NT2/D1 (cell line): ENCODE measurements around the gene RTN4R.

ENCODE experiments used
- SUZ12 ChIP-seq: IDR thresholded peaks from 2 replicates; pipeline ENCODE4 v1.6.1; 2011; ENCODE audit not compliant: insufficient read length, insufficient read depth; ENCODE audit errors: extremely low read depth
- YY1 ChIP-seq: IDR thresholded peaks from 2 replicates; pipeline ENCODE4 v1.6.1; 2011; ENCODE audit not compliant: insufficient read length, insufficient read depth
- ZNF274 ChIP-seq: IDR thresholded peaks from 2 replicates; pipeline ENCODE4 v1.6.1; 2011; ENCODE audit warnings: mild to moderate bottlenecking, low read depth, low read length

GRCh38 chr22:20243176-20243536, 25.0 kb downstream of the RTN4R start:
- TF ChIP-seq YY1 (no peak), ZNF274 (no peak), SUZ12 (no peak)
